ENCODE results near the gene UTRN. TPM values are rescaled to one million over a fixed set of nuclear protein-coding genes. Genes with fewer than 3 reads are reported as not detected.

Gene UTRN
- total RNA-seq, 1 experiment from 2014 or later: 125 TPM

DNA sequence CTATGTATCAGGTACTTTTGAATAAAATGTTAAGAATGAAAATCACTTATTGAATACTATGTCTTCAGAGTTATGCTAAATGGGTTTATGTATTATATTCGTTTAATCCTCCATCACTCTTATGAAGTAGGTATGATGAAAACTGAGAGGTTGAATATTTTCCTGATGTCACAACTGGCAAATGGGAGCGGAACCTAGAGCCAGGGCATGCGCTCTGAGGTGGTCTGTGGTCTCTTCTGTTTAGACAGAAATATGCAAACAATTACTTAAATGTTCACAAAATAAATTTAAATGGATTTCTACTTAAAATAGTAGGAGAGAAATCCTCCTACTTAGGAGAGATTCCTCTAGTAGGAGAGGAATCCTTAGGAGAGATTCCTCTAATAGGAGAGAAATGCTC is 21.3 kb upstream of the UTRN start:
- Mint-ChIP-seq H3K4me3 (no peak overlapping the region), H3K9me3 (peaks cover 18% of the 10 kb centered on the region), H3K4me1 (peaks cover 49% of the 10 kb centered on the region), H3K27me3 (ENCODE audit: low read depth) (peaks cover 2% of the 10 kb centered on the region; the same call in 1 of the 2 replicates), H3K27ac (no peak overlapping the region), H3K36me3 (peaks cover 4% of the 10 kb centered on the region)
- ATAC-seq (no peak), DNase-seq (ENCODE audit: low spot score) (no peak)
- ChIA-PET CTCF (interaction anchor here (2.7 kb wide), 1 partner anchor 22 kb away, joined by 23 read pairs; the partner anchor contains the start of gene UTRN), POLR2A (no interaction called here)
- TF ChIP-seq TP53 (CRISPR knock-in tag; IDR thresholded peaks at IDR 0.05): no peak
- TF ChIP-seq, protein P1, sequence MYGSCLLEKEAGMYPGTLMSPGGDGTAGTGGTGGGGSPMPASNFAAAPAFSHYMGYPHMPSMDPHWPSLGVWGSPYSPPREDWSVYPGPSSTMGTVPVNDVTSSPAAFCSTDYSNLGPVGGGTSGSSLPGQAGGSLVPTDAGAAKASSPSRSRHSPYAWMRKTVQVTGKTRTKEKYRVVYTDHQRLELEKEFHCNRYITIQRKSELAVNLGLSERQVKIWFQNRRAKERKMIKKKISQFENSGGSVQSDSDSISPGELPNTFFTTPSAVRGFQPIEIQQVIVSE (CRISPR knock-in tag; IDR thresholded peaks at IDR 0.05; ENCODE audit: borderline replicate concordance): no peak
- no peak for TF ChIP-seq ELF4 (CRISPR knock-in tag; IDR thresholded peaks at IDR 0.05; ENCODE audit: low read depth)
- no peak for TF ChIP-seq NFE2L1 (CRISPR knock-in tag; IDR thresholded peaks at IDR 0.05)
- TF ChIP-seq MXD4 (CRISPR knock-in tag; IDR thresholded peaks at IDR 0.05; ENCODE audit: borderline replicate concordance): no peak
- TF ChIP-seq, protein P2, sequence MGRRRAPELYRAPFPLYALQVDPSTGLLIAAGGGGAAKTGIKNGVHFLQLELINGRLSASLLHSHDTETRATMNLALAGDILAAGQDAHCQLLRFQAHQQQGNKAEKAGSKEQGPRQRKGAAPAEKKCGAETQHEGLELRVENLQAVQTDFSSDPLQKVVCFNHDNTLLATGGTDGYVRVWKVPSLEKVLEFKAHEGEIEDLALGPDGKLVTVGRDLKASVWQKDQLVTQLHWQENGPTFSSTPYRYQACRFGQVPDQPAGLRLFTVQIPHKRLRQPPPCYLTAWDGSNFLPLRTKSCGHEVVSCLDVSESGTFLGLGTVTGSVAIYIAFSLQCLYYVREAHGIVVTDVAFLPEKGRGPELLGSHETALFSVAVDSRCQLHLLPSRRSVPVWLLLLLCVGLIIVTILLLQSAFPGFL (CRISPR knock-in tag; IDR thresholded peaks at IDR 0.05; ENCODE audit: borderline replicate concordance): no peak
- TF ChIP-seq KAT7 (CRISPR knock-in tag; IDR thresholded peaks at IDR 0.05; ENCODE audit: borderline replicate concordance): no peak
- TF ChIP-seq SMAD3 (CRISPR knock-in tag; IDR thresholded peaks at IDR 0.05; ENCODE audit: borderline replicate concordance): no peak
- no peak for TF ChIP-seq JAZF1 (CRISPR knock-in tag; IDR thresholded peaks at IDR 0.05)
- TF ChIP-seq, protein P3, sequence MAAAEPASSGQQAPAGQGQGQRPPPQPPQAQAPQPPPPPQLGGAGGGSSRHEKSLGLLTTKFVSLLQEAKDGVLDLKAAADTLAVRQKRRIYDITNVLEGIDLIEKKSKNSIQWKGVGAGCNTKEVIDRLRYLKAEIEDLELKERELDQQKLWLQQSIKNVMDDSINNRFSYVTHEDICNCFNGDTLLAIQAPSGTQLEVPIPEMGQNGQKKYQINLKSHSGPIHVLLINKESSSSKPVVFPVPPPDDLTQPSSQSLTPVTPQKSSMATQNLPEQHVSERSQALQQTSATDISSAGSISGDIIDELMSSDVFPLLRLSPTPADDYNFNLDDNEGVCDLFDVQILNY (CRISPR knock-in tag; IDR thresholded peaks at IDR 0.05): no peak
- no peak for TF ChIP-seq ZNF416 (CRISPR knock-in tag; IDR thresholded peaks at IDR 0.05)
- TF ChIP-seq, protein P4, sequence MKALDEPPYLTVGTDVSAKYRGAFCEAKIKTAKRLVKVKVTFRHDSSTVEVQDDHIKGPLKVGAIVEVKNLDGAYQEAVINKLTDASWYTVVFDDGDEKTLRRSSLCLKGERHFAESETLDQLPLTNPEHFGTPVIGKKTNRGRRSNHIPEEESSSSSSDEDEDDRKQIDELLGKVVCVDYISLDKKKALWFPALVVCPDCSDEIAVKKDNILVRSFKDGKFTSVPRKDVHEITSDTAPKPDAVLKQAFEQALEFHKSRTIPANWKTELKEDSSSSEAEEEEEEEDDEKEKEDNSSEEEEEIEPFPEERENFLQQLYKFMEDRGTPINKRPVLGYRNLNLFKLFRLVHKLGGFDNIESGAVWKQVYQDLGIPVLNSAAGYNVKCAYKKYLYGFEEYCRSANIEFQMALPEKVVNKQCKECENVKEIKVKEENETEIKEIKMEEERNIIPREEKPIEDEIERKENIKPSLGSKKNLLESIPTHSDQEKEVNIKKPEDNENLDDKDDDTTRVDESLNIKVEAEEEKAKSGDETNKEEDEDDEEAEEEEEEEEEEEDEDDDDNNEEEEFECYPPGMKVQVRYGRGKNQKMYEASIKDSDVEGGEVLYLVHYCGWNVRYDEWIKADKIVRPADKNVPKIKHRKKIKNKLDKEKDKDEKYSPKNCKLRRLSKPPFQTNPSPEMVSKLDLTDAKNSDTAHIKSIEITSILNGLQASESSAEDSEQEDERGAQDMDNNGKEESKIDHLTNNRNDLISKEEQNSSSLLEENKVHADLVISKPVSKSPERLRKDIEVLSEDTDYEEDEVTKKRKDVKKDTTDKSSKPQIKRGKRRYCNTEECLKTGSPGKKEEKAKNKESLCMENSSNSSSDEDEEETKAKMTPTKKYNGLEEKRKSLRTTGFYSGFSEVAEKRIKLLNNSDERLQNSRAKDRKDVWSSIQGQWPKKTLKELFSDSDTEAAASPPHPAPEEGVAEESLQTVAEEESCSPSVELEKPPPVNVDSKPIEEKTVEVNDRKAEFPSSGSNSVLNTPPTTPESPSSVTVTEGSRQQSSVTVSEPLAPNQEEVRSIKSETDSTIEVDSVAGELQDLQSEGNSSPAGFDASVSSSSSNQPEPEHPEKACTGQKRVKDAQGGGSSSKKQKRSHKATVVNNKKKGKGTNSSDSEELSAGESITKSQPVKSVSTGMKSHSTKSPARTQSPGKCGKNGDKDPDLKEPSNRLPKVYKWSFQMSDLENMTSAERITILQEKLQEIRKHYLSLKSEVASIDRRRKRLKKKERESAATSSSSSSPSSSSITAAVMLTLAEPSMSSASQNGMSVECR (CRISPR knock-in tag; IDR thresholded peaks at IDR 0.05; ENCODE audit: borderline replicate concordance): no peak
- TF ChIP-seq, protein P5, sequence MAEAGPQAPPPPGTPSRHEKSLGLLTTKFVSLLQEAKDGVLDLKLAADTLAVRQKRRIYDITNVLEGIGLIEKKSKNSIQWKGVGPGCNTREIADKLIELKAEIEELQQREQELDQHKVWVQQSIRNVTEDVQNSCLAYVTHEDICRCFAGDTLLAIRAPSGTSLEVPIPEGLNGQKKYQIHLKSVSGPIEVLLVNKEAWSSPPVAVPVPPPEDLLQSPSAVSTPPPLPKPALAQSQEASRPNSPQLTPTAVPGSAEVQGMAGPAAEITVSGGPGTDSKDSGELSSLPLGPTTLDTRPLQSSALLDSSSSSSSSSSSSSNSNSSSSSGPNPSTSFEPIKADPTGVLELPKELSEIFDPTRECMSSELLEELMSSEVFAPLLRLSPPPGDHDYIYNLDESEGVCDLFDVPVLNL (CRISPR knock-in tag; IDR thresholded peaks at IDR 0.05; ENCODE audit: borderline replicate concordance, low read depth): no peak
- TF ChIP-seq IRF2 (CRISPR knock-in tag; IDR thresholded peaks at IDR 0.05; ENCODE audit: borderline replicate concordance, low read depth): no peak
- TF ChIP-seq ESRRA (CRISPR knock-in tag; IDR thresholded peaks at IDR 0.05; ENCODE audit: borderline replicate concordance): no peak

All from WTC11 (cell line).